Measurements from ENCODE around the gene RASIP1.
"Not testable (repeated sequence)": the region's sequence is repeated elsewhere in the genome, so short reads cannot be mapped to it uniquely, and the experiment has no call there.

Gene RASIP1

DNA sequence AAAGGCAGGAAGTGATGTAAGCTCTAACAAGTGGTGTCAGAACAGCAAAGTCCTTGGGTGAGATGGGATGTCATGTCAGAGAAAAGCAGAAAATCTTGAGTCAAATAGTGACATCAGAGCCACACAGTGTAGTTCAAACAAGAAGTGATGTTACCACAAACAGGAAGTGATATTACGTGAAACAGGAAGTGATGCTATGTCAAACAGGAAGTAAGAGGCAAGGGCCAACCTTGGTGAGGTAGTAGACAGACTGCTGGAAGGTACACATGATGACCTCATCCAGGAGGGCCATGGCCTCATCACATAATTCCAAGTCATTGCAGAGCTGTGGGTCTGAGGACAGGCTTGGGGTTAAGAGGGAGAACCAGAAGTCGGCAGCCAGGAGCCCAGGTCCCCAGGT lies 13.9 kb downstream of the RASIP1 start:
- DNase-seq: no peak

- peak; percentile 21 for DNase-seq
Observed at GRCh38 chr19:48724796-48725753, 15.3 kb downstream of the RASIP1 start.

DNA sequence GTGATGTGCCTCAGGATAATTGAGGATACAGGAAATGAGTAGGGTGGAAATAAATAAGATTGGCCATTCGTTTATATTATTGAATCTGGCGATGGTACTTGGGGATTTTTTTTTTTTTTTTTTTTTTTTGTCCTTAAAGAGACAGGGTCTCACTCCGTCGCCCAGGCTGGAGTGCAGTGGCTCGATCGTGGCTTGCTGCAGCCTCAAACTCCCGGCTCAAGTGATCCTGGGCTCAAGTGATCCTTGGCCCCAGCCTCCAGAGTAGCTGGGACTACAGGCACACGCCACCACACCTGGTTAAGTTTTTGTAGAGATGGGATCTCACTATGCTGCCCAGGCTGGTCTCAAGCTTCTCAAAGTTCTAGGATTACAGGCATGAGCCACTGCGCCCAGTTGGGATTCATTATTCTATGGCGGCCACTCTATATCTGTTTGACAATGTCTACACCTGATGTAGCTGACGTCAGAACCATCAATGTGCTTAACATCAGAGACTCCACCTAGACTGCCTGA lies 18.2 kb downstream of the RASIP1 start:
- no peak for DNase-seq

GRCh38 chr19:48720613-48721296 lies 19.7 kb downstream of the RASIP1 start:
- peak; percentile 98 for DNase-seq

GRCh38 chr19:48720251-48720612 lies 20.2 kb downstream of the RASIP1 start:
- DNase-seq: no peak

DNA sequence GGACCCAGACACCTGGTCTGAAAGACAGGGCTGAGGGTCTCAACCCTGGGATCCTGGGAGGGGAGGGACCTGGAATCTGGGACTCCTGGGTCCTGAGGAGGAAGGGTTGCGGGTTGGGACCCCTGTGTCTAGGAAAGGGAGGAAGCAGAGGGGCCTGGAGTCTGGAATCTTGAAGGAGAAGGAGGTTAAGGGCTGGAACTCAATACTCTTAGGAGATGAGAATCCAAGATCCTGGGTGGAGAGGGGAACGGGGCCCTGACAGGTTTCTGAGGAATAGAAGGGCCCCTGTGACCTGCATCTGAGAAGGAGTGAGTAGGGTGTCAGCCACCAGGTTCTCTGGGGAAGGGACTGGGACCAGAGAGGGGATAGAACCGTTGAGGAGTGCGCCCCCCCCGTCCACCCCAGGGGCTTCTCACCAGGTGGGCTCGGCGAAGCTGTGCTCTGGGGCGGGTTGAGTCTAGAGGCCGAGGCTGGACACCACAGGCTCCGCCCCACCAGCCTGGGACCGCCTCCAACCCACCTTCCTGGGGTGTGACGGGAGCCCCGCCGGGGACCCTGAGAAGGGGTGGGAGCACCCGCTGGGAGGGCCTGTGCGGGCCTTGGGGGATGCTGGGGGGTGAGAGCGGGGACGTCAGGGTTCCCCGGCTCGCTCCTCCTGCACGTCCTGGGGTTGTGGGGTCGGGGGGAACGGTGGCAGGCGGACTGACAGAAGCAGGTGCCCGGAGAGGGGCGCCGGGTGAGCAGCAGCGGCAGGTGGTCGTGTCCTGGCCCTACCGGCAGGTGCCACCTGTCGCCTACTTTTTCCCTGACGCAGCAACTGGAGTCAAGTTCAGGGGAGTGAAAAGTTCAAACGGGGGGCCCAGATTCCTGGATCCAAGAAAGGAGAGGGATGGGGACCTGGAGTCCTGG lies 20.9 kb downstream of the RASIP1 start, which contains the start of gene MAMSTR:
TSS of gene MAMSTR (minus strand) at position 463 of the 909 bp plus-strand sequence. CDS start 694 bp downstream, outside the sequence.
- no peak for DNase-seq

GRCh38 chr19:48718711-48719231 lies 21.6 kb downstream of the RASIP1 start:
- no peak for DNase-seq

- DNase-seq: not testable (repeated sequence)
Observed at GRCh38 chr19:48718106-48718505, 22.3 kb downstream of the RASIP1 start.

GRCh38 chr19:48716562-48717291 lies 23.7 kb downstream of the RASIP1 start:
- no peak for DNase-seq

GRCh38 chr19:48715681-48716171 lies 24.7 kb downstream of the RASIP1 start:
- DNase-seq: no peak

DNA sequence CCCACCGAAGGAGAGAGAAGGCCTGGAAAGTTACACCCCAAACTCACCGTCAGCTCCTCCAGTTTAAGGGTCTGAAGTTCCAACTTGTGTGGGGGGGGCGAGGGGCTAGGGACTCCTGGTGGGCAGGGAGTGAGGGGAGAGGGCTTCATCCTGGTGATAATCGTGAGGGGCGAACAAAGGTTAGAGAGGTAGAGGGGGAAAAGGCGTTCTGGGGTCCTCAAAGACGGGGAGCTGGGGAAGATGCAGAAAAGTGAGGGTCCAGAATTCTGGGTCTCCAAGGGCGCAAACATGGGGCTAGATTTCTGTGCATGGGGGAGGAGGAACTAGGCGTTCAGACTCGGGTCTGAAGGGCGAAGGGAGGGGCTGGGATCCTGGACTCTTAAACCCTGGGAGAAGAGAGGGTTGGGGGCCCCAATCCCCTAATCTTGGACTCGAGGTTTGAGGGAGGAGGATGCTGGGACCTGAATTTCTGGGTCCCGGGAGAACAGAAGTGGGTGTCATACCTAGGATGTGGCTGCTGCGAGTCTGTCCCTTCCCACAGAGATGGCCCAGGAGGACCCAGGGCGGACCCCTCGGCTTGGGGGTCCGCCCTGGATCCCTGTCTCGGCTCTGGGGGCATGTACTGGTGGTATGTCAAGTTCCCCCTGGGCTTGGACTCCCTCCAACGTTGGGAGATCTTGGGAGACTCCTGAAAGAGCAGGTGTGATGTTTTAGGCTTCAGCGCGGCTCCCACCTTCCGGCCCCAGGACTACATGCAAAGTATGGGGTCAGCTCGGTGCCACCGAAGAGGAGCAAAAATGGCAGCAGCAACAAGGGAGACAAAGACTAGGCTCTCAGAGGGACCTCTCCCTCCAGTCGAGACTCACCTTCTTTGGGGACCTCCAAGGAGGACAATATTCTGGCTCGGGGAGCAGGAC lies 25.4 kb downstream of the RASIP1 start:
- DNase-seq: no peak

GRCh38 chr19:48713864-48714755 lies 26.3 kb downstream of the RASIP1 start:
- peak; percentile 99 for DNase-seq

GRCh38 chr19:48713041-48713863 lies 27.2 kb downstream of the RASIP1 start:
- DNase-seq: peak; percentile 14

DNA sequence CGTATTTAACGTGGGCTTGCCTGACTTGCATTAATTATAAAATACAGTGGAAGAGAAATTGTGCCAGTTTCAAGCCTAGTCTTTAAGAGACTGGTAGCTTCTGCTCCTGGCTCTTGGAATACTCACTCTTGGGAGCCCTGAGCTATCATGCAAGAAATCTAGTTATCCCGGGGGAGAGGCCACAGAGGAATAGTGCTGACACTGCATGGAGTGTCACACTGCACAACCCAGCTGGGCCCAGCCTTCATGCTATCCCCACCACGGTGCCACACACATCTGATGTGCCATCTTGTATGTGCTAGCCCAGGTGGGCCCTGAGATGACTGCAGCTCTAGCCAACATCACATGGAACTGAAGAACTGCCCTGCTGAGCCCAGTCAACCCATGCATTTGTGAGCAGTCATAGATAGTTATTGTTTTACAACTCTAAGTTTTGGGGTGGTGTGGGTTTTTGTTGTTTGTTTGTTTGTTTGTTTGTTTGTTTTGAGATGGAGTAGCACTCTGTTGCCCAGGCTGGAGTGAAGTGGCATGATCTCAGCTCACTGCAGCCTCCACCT lies 29.2 kb downstream of the RASIP1 start:
- DNase-seq: no peak

DNA sequence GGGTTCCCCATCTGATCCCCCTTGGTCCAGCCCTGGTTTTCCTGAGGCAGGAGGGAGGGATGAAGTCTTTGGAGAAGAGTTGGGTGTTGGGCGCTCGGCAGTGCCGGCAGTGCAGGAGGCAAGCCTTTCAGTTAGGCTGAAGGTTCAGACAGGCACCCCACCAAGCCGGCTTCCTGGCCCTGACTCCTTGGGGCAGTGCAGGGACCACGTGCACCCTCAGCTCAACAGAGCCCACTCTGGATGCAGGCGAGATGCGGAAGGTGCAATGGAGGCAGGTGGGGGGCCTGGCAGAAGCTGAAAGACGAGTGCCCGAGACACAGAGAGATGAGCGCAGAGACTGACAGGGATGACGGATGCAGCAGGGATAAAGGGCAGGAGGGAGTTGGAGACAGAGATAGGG lies 31.9 kb downstream of the RASIP1 start:
- DNase-seq: no peak

DNA sequence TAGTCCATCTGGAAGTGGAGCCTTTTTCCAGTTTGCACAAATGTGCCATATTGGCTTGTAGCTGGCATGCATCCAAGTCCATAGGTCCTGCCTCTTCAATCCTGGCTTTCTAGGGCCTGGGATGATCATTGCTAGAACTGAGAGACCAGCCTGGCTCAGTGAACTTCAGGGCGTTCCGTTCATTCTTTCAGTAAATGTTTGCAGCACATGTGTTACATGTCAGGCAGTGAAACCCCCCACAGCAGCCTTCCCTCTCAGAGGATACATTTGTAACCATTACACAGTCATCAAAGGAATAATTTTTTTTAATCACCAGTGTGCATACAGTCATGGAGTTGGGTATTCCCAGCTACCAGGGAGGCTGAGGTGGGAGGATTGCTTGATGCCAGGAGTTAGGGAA lies 35.0 kb downstream of the RASIP1 start:
- DNase-seq: no peak

DNA sequence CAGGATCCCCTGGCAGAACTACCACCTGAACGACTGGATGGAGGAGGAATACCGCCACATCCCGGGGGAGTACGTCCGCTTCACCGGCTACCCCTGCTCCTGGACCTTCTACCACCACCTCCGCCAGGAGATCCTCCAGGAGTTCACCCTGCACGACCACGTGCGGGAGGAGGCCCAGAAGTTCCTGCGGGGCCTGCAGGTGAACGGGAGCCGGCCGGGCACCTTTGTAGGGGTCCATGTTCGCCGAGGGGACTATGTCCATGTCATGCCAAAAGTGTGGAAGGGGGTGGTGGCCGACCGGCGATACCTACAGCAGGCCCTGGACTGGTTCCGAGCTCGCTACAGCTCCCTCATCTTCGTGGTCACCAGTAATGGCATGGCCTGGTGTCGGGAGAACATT lies 37.1 kb downstream of the RASIP1 start:
- no peak for DNase-seq

GRCh38 chr19:48702701-48703100 lies 37.7 kb downstream of the RASIP1 start:
- DNase-seq: no peak

Data from NCI-H748 treated with DMSO at 0.1 percent for 48 hours (cell line).